GM12878 (cell line): ENCODE data around the gene TRIP12. TPM values are rescaled to one million over a fixed set of nuclear protein-coding genes. Genes with fewer than 3 reads are reported as not detected.

ENCODE experiments used
- ATAC-seq: fragments of 200-7000 bp; cut with Tn5 transposase; 3 replicates; pipeline ENCODE4 v1.9.1; 2020; ENCODE audit warnings: mild to moderate bottlenecking, moderate library complexity
- BruUV-seq: library from RNA; stranded (reverse); fragments of 400-500 nt; replicated peaks from 2 replicates; lab custom pipeline; 2021; lab: Mats Ljungman, UMichigan
- CTCF ChIA-PET: fragments of 300-600 bp; sonication (Branson Sonifier 250); formaldehyde crosslinking; extraction: SDS; loops from one replicate; lab custom pipeline; 2021; ENCODE audit warnings: inconsistent platforms; lab: Yijun Ruan, JAX
- POLR2A ChIA-PET: fragments of 350-600 bp; formaldehyde crosslinking; extraction: SDS; loops from one replicate; lab custom pipeline; 2021; ENCODE audit warnings: inconsistent platforms; lab: Charles Lee
- RAD21 ChIA-PET: fragments of 300-600 bp; sonication (Branson Sonifier 250); formaldehyde crosslinking; loops from one replicate; lab custom pipeline; 2023; ENCODE audit warnings: antibody characterized with exemption; ENCODE audit not compliant: unreplicated experiment; lab: Charles Lee
- SMC1A ChIA-PET: fragments of 300-600 bp; sonication (Branson Sonifier 250); formaldehyde crosslinking; loops from one replicate; lab custom pipeline; 2023; ENCODE audit not compliant: unreplicated experiment, uncharacterized antibody; lab: Charles Lee
- DNase-seq: peaks from one replicate; pipeline ENCODE4 v3.0.0-alpha.2; 2011; ENCODE audit warnings: low read depth, low spot score
- FAIRE-seq: peaks from 3 replicates; lab custom pipeline; 2011; peaks lifted over from hg19 to GRCh38; lab: Jason Lieb, UNC
- H2AFZ ChIP-seq: 2 replicates; pipeline ENCODE4 v1.6.0; 2011; ENCODE audit warnings: low read depth, low read length, control low read depth; ENCODE audit not compliant: control insufficient read depth
- H3K27ac ChIP-seq: 2 replicates; pipeline ENCODE4 v1.5.1; 2011; ENCODE audit warnings: control low read depth; ENCODE audit not compliant: control insufficient read depth, insufficient read depth
- H3K27me3 ChIP-seq, 2 experiments: replicated peaks in 1 of 2; 2 replicates each; pipeline versions ENCODE4 v1.6.0 to v1.6.1; 2011; ENCODE audit warnings: low read length in 1 of 2; ENCODE audit not compliant: control insufficient read depth in 2 of 2, insufficient read depth in 2 of 2
- H3K36me3 ChIP-seq, 2 experiments: 2 replicates each; pipeline ENCODE4 v1.5.1; 2011; ENCODE audit warnings: low read length in 1 of 2; ENCODE audit not compliant: control insufficient read depth in 2 of 2, insufficient read depth in 2 of 2
- H3K4me1 ChIP-seq: 2 replicates; pipeline ENCODE4 v1.6.1; 2011; ENCODE audit warnings: mild to moderate bottlenecking, low read length, moderate library complexity, mixed read lengths; ENCODE audit not compliant: control insufficient read depth, insufficient read depth
- H3K4me2 ChIP-seq: 2 replicates; pipeline ENCODE4 v1.6.0; 2011; ENCODE audit warnings: control low read depth; ENCODE audit not compliant: control insufficient read depth, insufficient read depth
- H3K4me3 ChIP-seq: fragments of 200-600 bp; sonication (generic); 2 replicates; pipeline ENCODE4 v1.5.1; 2016
- H3K79me2 ChIP-seq: 2 replicates; pipeline ENCODE4 v1.6.0; 2011; ENCODE audit warnings: low read length; ENCODE audit not compliant: control insufficient read depth, insufficient read depth
- H3K9ac ChIP-seq: 2 replicates; pipeline ENCODE4 v1.8.0; 2011; ENCODE audit warnings: low read length, control low read depth, mixed read lengths; ENCODE audit not compliant: control insufficient read depth, insufficient read depth
- H3K9me3 ChIP-seq: replicated peaks from 3 replicates; pipeline ENCODE4 v1.5.1; 2011; ENCODE audit warnings: mild to moderate bottlenecking, low read length; ENCODE audit not compliant: control insufficient read depth, insufficient read depth
- H4K20me1 ChIP-seq: 2 replicates; pipeline ENCODE4 v1.6.0; 2011; ENCODE audit not compliant: control insufficient read depth, insufficient read depth
- BMI1 ChIP-seq: fragments of 450-650 bp; IDR thresholded peaks from 2 replicates; pipeline ENCODE4 v1.6.1; 2016; ENCODE audit warnings: mild to moderate bottlenecking, moderate library complexity, borderline replicate concordance
- CHD2 ChIP-seq: IDR thresholded peaks from 2 replicates; pipeline ENCODE4 v1.6.1; 2011; ENCODE audit warnings: low read depth, low read length, improper control_type of control experiment, borderline replicate concordance
- IRF3 ChIP-seq: fragments of 450-650 bp; IDR thresholded peaks from 2 replicates; pipeline ENCODE4 v1.6.1; 2014; ENCODE audit warnings: mild to moderate bottlenecking
- RCOR1 ChIP-seq: conservative IDR thresholded peaks from 2 replicates; pipeline ENCODE4 v1.6.1; 2012; ENCODE audit warnings: low read depth, low read length, improper control_type of control experiment
- SPI1 ChIP-seq: IDR thresholded peaks from 2 replicates; pipeline ENCODE4 v1.6.1; 2011; ENCODE audit warnings: low read depth, mild to moderate bottlenecking, low read length, moderate library complexity, borderline replicate concordance; ENCODE audit not compliant: insufficient read depth
- SRF ChIP-seq, 2 experiments: IDR thresholded peaks; 2 replicates each; pipeline ENCODE4 v1.6.1; 2011; ENCODE audit warnings: low read depth in 2 of 2, low read length in 2 of 2, mild to moderate bottlenecking in 1 of 2, moderate library complexity in 1 of 2
- SUPT20H ChIP-seq: IDR thresholded peaks from 2 replicates; pipeline ENCODE4 v1.6.1; 2011; ENCODE audit warnings: low read depth, mild to moderate bottlenecking, low read length, moderate library complexity, borderline replicate concordance; ENCODE audit not compliant: control insufficient read depth
- SUZ12 ChIP-seq: fragments of 200-600 bp; sonication (generic); IDR thresholded peaks from one replicate; pipeline ENCODE4 v1.6.1; 2018; ENCODE audit warnings: antibody characterized with exemption, mild to moderate bottlenecking; ENCODE audit not compliant: unreplicated experiment
- YBX1 ChIP-seq: fragments of 450-650 bp; IDR thresholded peaks from 2 replicates; pipeline ENCODE4 v1.6.1; 2016; ENCODE audit warnings: antibody characterized with exemption
- WGBS: methylation state at CpG from one replicate; pipeline ENCODE4 v1.1.6; 2016; ENCODE audit warnings: low lambda C conversion rate; ENCODE audit not compliant: insufficient replicate concordance, insufficient coverage; ENCODE audit errors: missing lambda C conversion rate; 5-methylcytosine and 5-hydroxymethylcytosine counted together
- in situ Hi-C: fragments of 300-500 bp; cut with MboI; formaldehyde crosslinking; loops from 9 replicates; pipeline ENCODE4 v1.14.3; 2018; ENCODE audit warnings: mixed read lengths
- intact Hi-C: fragments of 100-400 bp; cut with micrococcal nuclease; formaldehyde crosslinking; loops from one replicate; pipeline ENCODE4 v1.14.2; 2022; ENCODE audit not compliant: unreplicated experiment
- polyA plus RNA-seq, 11 experiments: library from polyadenylated mRNA; depleted of rRNA in 4 of 11; unstranded in 6 of 11; stranded (reverse) in 5 of 11; fragments of >200 nt; fragmentation: Nextera tagmentation in 4 of 11; fragmentation: Illumina TruSeq in 1 of 11; extraction: Ambion mirVana in 4 of 11; extraction: Trizol in 1 of 11; gene quantifications; 1 replicate in 1 of 11; 2 replicates in 10 of 11; pipeline versions ENCODE4 v1.2.1 to v1.2.3, GENCODE V29; 2011 to 2016; ENCODE audit warnings: inconsistent platforms in 2 of 11, missing spikeins in 2 of 11, low read depth in 1 of 11
- total RNA-seq, 4 experiments: library from RNA; depleted of rRNA in 3 of 4; stranded (reverse); fragments of >200 nt in 3 of 4; fragmentation: Illumina TruSeq in 1 of 4; extraction: Trizol in 1 of 4; gene quantifications; 2 replicates each; pipeline versions ENCODE4 v1.2.1 to v1.2.3, GENCODE V29; 2013 to 2021

Gene TRIP12
- total and polyA plus RNA-seq, 10 of the 15 experiments (the other 5 are each of a cell fraction or from before 2014, with no cell fraction given) = 23.1 to 207 (median 97.0) TPM

- Histone ChIP-seq H3K27me3 (no peaks in the 10 kb centered on the region; a peak in 1 of 4 replicates), H3K9me3 (no peaks in the 10 kb centered on the region; the same call in 1 of the 3 replicates), H2AFZ (no peak overlapping the region), H3K4me2 (no peak overlapping the region), H3K79me2 (no peaks in the 10 kb centered on the region), H3K27ac (no peak overlapping the region), H3K4me1 (no peaks in the 10 kb centered on the region), H3K9ac (no peak overlapping the region), H4K20me1 (no peaks in the 10 kb centered on the region), H3K4me3 (no peak overlapping the region), H3K36me3 (no peaks in the 10 kb centered on the region)
- intact Hi-C loops = no loop called here
- ChIA-PET RAD21 (no interaction called here), SMC1A (no interaction called here), CTCF (no interaction called here), POLR2A (no interaction called here)
- FAIRE-seq = no peak
- DNase-seq = no peak
- TF ChIP-seq SUPT20H = no peak
- in situ Hi-C loops = no loop called here
- 27% methylated on average over 6 of the region's 6 CpGs for WGBS
- no peak for ATAC-seq
- no TSS peak for BruUV-seq
Observed at GRCh38 chr2:229733611-229734245, 188.1 kb downstream of the TRIP12 start.

GRCh38 chr2:229732897-229733296 lies 188.9 kb downstream of the TRIP12 start:
- no peak for ATAC-seq
- in situ Hi-C loops = no loop called here

More at GRCh38 chr2:229732897-229733296, 188.9 kb downstream of the TRIP12 start:
- Histone ChIP-seq H3K4me1 (no peaks in the 10 kb centered on the region), H3K9me3 (no peaks in the 10 kb centered on the region; the same call in 1 of the 3 replicates), H2AFZ (no peak overlapping the region), H3K4me2 (no peak overlapping the region), H3K27ac (no peak overlapping the region), H3K36me3 (no peaks in the 10 kb centered on the region), H3K79me2 (no peaks in the 10 kb centered on the region), H3K4me3 (no peak overlapping the region), H3K27me3 (no peaks in the 10 kb centered on the region; a peak in 1 of 4 replicates), H4K20me1 (no peaks in the 10 kb centered on the region), H3K9ac (no peak overlapping the region)
- ChIA-PET RAD21 (no interaction called here), CTCF (no interaction called here), POLR2A (no interaction called here), SMC1A (no interaction called here)
- 28% methylated on average over 6 of the region's 6 CpGs for WGBS
- no peak for TF ChIP-seq SUZ12
- no peak for TF ChIP-seq IRF3
- TF ChIP-seq SRF (IDR thresholded peaks at IDR 0.05; ENCODE audit: low read depth in 2 of 2, low read length in 2 of 2) = no peak
- TF ChIP-seq RCOR1 = no peak
- no peak for TF ChIP-seq SPI1
- no peak for TF ChIP-seq BMI1
- TF ChIP-seq YBX1 = no peak
- no peak for TF ChIP-seq CHD2
- no peak for FAIRE-seq
- intact Hi-C loops = no loop called here
- no TSS peak for BruUV-seq
- no peak for DNase-seq
